Endodermal cell (in vitro differentiated cells): ENCODE measurements around the gene BAHD1. TPM values are rescaled to one million over a fixed set of nuclear protein-coding genes. Genes with fewer than 3 reads are reported as not detected.

Source experiments
- DNase-seq: peaks from one replicate; pipeline ENCODE4 v3.0.0-alpha.2; 2017
- H3K27ac ChIP-seq: 2 replicates; pipeline ENCODE4 v1.5.1; 2013; ENCODE audit warnings: mild to moderate bottlenecking, low read depth, low read length, moderate library complexity
- H3K27me3 ChIP-seq: 2 replicates; pipeline ENCODE4 v1.6.1; 2013; ENCODE audit warnings: mild to moderate bottlenecking, low read length, moderate library complexity; ENCODE audit not compliant: insufficient read depth, control insufficient read depth, poor library complexity, severe bottlenecking
- H3K36me3 ChIP-seq: 2 replicates; pipeline ENCODE4 v1.7.0; 2013; ENCODE audit warnings: mild to moderate bottlenecking, low read length, moderate library complexity; ENCODE audit not compliant: control insufficient read depth, insufficient read depth
- H3K4me1 ChIP-seq: one replicate; pipeline ENCODE4 v1.7.0; 2013; ENCODE audit warnings: low read length; ENCODE audit not compliant: control insufficient read depth, insufficient read depth
- H3K4me3 ChIP-seq: 2 replicates; pipeline ENCODE4 v1.5.1; 2013; ENCODE audit warnings: mild to moderate bottlenecking, low read length, moderate library complexity
- H3K9ac ChIP-seq: 2 replicates; pipeline ENCODE4 v1.6.1; 2013; ENCODE audit warnings: mild to moderate bottlenecking, low read length, moderate library complexity; ENCODE audit not compliant: poor library complexity, severe bottlenecking; ENCODE audit errors: extremely low read depth
- H3K9me3 ChIP-seq: 2 replicates; pipeline ENCODE4 v1.6.1; 2013; ENCODE audit warnings: mild to moderate bottlenecking, low read length, moderate library complexity; ENCODE audit not compliant: control insufficient read depth
- H3K27ac Mint-ChIP-seq: 2 replicates; pipeline ENCODE4 v1.8.0; 2020; ENCODE audit warnings: mixed read lengths
- H3K27me3 Mint-ChIP-seq: 2 replicates; pipeline ENCODE4 v1.8.0; 2021; ENCODE audit warnings: mild to moderate bottlenecking, mixed read lengths; ENCODE audit not compliant: insufficient read depth
- H3K36me3 Mint-ChIP-seq: 2 replicates; pipeline ENCODE4 v1.8.0; 2020; ENCODE audit warnings: low read depth, mixed read lengths
- H3K4me1 Mint-ChIP-seq: 2 replicates; pipeline ENCODE4 v1.8.0; 2020; ENCODE audit warnings: mixed read lengths
- H3K4me3 Mint-ChIP-seq: 2 replicates; pipeline ENCODE4 v1.8.0; 2020; ENCODE audit warnings: mild to moderate bottlenecking, moderate library complexity, mixed read lengths
- H3K9me3 Mint-ChIP-seq: 2 replicates; pipeline ENCODE4 v1.8.0; 2020; ENCODE audit warnings: mild to moderate bottlenecking, mixed read lengths
- WGBS, 2 experiments: methylation state at CpG; one replicate each; pipeline versions ENCODE4 v1.1.5 to v1.1.7; 2013; ENCODE audit warnings: missing lambda C conversion rate in 2 of 2, mixed read lengths in 1 of 2; ENCODE audit not compliant: insufficient coverage in 1 of 2, insufficient read length in 1 of 2; 5-methylcytosine and 5-hydroxymethylcytosine counted together
- total RNA-seq, 2 donors: library from RNA; stranded (reverse); fragmentation: NEBNext Ultra II Directional in 1 of 2; extraction: Animal tissue kit (Norgen Biotek cat#: 25700) in 1 of 2; gene quantifications; 2 replicates in 1 of 2; 3 replicates in 1 of 2; pipeline ENCODE4 v1.2.1, GENCODE V29; 2021
- TF ChIP-seq, protein P1 (sequence below): fragments of 200-600 bp; sonication (generic); conservative IDR thresholded peaks from 2 replicates; pipeline ENCODE4 v1.5.0; 2021; ENCODE audit warnings: antibody characterized with exemption, mild to moderate bottlenecking

Gene BAHD1
- total RNA-seq, 2 donors from 2014 or later: 23.5 to 30.1 TPM

DNA sequence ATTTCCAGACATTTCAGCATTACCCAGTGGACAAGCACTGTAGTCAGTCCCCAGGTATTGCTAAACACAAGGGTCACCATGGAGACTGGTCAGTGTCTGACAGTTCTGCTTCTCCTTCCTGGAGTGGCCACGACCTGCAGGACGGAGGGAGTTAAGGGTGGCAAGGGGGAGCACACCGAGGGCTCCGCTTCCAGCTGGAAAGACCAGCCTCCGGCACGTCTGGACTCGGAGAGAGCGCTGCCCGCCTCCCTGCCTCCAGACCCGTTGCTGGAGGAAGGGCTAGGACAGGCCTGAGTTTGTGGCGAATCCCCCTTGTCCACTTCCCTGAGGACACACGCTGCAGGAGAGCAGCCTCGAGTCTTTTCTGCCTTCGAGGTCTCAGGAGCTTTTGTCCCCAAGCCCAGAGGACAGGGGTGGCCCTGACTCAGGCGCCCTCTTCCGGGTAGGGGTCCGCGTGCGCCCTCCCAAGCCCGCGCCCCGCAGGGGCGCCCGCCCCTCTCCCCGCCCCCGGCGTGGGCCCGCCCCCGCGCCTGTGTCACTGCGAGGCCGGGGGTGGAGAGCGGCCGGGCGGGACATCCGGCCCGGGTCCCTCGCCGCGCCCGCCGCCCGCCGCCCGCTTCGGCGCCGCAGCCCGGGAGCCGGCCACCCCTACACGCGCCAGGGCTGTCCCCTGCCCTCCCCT, 29.8 kb downstream of the BAHD1 start, which contains the start of gene CHST14:
TSS of gene CHST14 (plus strand) at position 562 of the 682 bp plus-strand sequence. CDS start 230 bp downstream, outside the sequence.
- peak; percentile 87 for DNase-seq
- H3K9me3 Mint-ChIP-seq: no peaks in the 10 kb centered on the region
- peak within 1 kb of the TSS; percentile 86 for H3K27ac Mint-ChIP-seq
- Histone ChIP-seq H3K4me1 (peaks cover 10% of the 10 kb centered on the region), H3K9ac (peak within 1 kb of the TSS; percentile 64), H3K4me3 (peak within 1 kb of the TSS; percentile 88), H3K27me3 (no peaks in the 10 kb centered on the region), H3K27ac (peak within 1 kb of the TSS; percentile 61), H3K9me3 (no peaks in the 10 kb centered on the region), H3K36me3 (peaks cover 10% of the 10 kb centered on the region)
- TF ChIP-seq, protein P1, sequence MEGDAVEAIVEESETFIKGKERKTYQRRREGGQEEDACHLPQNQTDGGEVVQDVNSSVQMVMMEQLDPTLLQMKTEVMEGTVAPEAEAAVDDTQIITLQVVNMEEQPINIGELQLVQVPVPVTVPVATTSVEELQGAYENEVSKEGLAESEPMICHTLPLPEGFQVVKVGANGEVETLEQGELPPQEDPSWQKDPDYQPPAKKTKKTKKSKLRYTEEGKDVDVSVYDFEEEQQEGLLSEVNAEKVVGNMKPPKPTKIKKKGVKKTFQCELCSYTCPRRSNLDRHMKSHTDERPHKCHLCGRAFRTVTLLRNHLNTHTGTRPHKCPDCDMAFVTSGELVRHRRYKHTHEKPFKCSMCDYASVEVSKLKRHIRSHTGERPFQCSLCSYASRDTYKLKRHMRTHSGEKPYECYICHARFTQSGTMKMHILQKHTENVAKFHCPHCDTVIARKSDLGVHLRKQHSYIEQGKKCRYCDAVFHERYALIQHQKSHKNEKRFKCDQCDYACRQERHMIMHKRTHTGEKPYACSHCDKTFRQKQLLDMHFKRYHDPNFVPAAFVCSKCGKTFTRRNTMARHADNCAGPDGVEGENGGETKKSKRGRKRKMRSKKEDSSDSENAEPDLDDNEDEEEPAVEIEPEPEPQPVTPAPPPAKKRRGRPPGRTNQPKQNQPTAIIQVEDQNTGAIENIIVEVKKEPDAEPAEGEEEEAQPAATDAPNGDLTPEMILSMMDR: peak; percentile 34
- H3K4me3 Mint-ChIP-seq: peak within 1 kb of the TSS; percentile 73
- peaks cover 15% of the 10 kb centered on the region for H3K4me1 Mint-ChIP-seq
- no peaks in the 10 kb centered on the region for H3K27me3 Mint-ChIP-seq
- 6 to 16% methylated on average over 10 to 49 of the region's 52 CpGs for WGBS, 2 experiments
- H3K36me3 Mint-ChIP-seq: peaks cover 17% of the 10 kb centered on the region

DNA sequence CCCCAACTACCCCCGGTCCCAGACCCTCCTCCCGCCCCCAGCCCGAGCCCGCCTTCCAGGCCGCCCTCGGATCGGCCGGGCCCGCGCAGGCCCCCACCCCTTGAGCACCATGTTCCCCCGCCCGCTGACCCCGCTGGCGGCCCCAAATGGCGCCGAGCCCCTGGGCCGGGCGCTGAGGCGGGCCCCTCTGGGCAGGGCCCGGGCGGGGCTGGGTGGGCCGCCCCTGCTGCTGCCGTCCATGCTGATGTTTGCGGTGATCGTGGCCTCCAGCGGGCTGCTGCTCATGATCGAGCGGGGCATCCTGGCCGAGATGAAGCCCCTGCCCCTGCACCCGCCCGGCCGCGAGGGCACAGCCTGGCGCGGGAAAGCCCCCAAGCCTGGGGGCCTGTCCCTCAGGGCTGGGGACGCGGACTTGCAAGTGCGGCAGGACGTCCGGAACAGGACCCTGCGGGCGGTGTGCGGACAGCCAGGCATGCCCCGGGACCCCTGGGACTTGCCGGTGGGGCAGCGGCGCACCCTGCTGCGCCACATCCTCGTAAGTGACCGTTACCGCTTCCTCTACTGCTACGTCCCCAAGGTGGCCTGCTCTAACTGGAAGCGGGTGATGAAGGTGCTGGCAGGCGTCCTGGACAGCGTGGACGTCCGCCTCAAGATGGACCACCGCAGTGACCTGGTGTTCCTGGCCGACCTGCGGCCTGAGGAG, 30.5 kb downstream of the BAHD1 start:
- H3K9me3 Mint-ChIP-seq: no peaks in the 10 kb centered on the region
- WGBS, 2 experiments: 3 to 4% methylated on average over 24 to 56 of the region's 60 CpGs
- peaks cover 10% of the 10 kb centered on the region for H3K4me1 ChIP-seq

DNA sequence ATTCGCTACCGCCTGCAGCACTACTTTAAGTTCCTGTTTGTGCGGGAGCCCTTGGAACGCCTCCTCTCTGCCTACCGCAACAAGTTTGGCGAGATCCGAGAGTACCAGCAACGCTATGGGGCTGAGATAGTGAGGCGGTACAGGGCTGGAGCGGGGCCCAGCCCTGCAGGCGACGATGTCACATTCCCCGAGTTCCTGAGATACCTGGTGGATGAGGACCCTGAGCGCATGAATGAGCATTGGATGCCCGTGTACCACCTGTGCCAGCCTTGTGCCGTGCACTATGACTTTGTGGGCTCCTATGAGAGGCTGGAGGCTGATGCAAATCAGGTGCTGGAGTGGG, 31.0 kb downstream of the BAHD1 start:
- TF ChIP-seq, protein P1: no peak
- H3K27ac Mint-ChIP-seq: peak overlapping the region; percentile 79
- Histone ChIP-seq H3K9me3 (no peaks in the 10 kb centered on the region), H3K9ac (peak overlapping the region; percentile 62), H3K36me3 (peaks cover 10% of the 10 kb centered on the region), H3K27me3 (no peaks in the 10 kb centered on the region), H3K27ac (no peak overlapping the region), H3K4me3 (peak overlapping the region; percentile 88), H3K4me1 (peaks cover 10% of the 10 kb centered on the region)
- 35 to 45% methylated on average over 11 to 16 of the region's 16 CpGs for WGBS, 2 experiments
- H3K27me3 Mint-ChIP-seq: no peaks in the 10 kb centered on the region
- peaks cover 15% of the 10 kb centered on the region for H3K4me1 Mint-ChIP-seq
- H3K9me3 Mint-ChIP-seq: no peaks in the 10 kb centered on the region
- H3K36me3 Mint-ChIP-seq: peaks cover 9% of the 10 kb centered on the region
- DNase-seq: no peak
- peak overlapping the region; percentile 73 for H3K4me3 Mint-ChIP-seq

More for the DNA sequence above, 30.5 kb downstream of the BAHD1 start:
- Histone ChIP-seq H3K27ac (no peak overlapping the region), H3K4me3 (peak overlapping the region; percentile 88), H3K9me3 (no peaks in the 10 kb centered on the region), H3K27me3 (no peaks in the 10 kb centered on the region), H3K36me3 (peaks cover 10% of the 10 kb centered on the region), H3K9ac (peak overlapping the region; percentile 62)
- Mint-ChIP-seq H3K36me3 (peaks cover 13% of the 10 kb centered on the region), H3K4me3 (peak overlapping the region; percentile 73), H3K4me1 (peaks cover 15% of the 10 kb centered on the region), H3K27ac (peak overlapping the region; percentile 79), H3K27me3 (no peaks in the 10 kb centered on the region)
- TF ChIP-seq, protein P1: no peak
- DNase-seq: peak; percentile 81
